T-cell (primary cell): Measurements from ENCODE around the gene TACR1. TPM values are rescaled to one million over a fixed set of nuclear protein-coding genes. Genes with fewer than 3 reads are reported as not detected.
"Not testable (repeated sequence)": the region's sequence is repeated elsewhere in the genome, so short reads cannot be mapped to it uniquely, and the experiment has no call there.

Experiments
- ATAC-seq, 4 experiments: fragments of 200-7000 bp in 3 of 4; fragments of 150-1000 bp in 1 of 4; cut with Tn5 transposase; replicated peaks in 1 of 4; 1 replicate in 3 of 4; 2 replicates in 1 of 4; pipeline ENCODE4 v1.10.0; 2021; ENCODE audit warnings: moderate library complexity in 3 of 4, mild to moderate bottlenecking in 2 of 4, moderate number of reproducible peaks in 1 of 4
- CTCF ChIA-PET, 2 donors: fragments of 300-600 bp; sonication (Branson Sonifier 250); formaldehyde crosslinking; loops; one replicate each; lab custom pipeline; 2022; ENCODE audit warnings: antibody characterized with exemption in 2 of 2; lab: Charles Lee
- POLR2A ChIA-PET, 2 donors: fragments of 300-600 bp; sonication (Branson Sonifier 250); formaldehyde crosslinking; loops; one replicate each; lab custom pipeline; 2022; ENCODE audit warnings: antibody characterized with exemption in 2 of 2; lab: Charles Lee
- DNase-seq, 35 experiments: peaks; one replicate each; pipeline versions ENCODE4 v3.0.0 to v3.0.0-alpha.2; 2013 to 2023
- H3K27ac ChIP-seq: one replicate; pipeline ENCODE4 v1.5.1; 2013; ENCODE audit warnings: low read length
- H3K27me3 ChIP-seq, 2 experiments: replicated peaks in 1 of 2; 1 replicate in 1 of 2; 2 replicates in 1 of 2; pipeline versions ENCODE4 v1.6.1 to v1.7.0; 2013; ENCODE audit warnings: low read length in 1 of 2, mixed read lengths in 1 of 2; ENCODE audit not compliant: control insufficient read depth in 2 of 2, insufficient read depth in 2 of 2; ENCODE audit errors: extremely low read depth in 1 of 2
- H3K36me3 ChIP-seq, 2 donors: 1 replicate in 1 of 2; 2 replicates in 1 of 2; pipeline versions ENCODE4 v1.6.1 to v1.7.0; 2013; ENCODE audit warnings: low read length in 1 of 2; ENCODE audit not compliant: control insufficient read depth in 2 of 2, insufficient read depth in 1 of 2; ENCODE audit errors: extremely low read depth in 1 of 2
- H3K4me1 ChIP-seq, 2 experiments: 1 replicate in 1 of 2; 2 replicates in 1 of 2; pipeline versions ENCODE4 v1.6.1 to v1.7.0; 2013; ENCODE audit warnings: low read length in 2 of 2, mixed read lengths in 1 of 2; ENCODE audit not compliant: insufficient read depth in 2 of 2, control insufficient read depth in 1 of 2; ENCODE audit errors: extremely low read depth in 1 of 2
- H3K4me3 ChIP-seq, 2 donors: 1 replicate in 1 of 2; 2 replicates in 1 of 2; pipeline versions ENCODE4 v1.5.1 to v1.7.0; 2013; ENCODE audit warnings: mild to moderate bottlenecking in 2 of 2, low read length in 1 of 2, moderate library complexity in 1 of 2; ENCODE audit not compliant: control insufficient read depth in 1 of 2; ENCODE audit errors: extremely low read depth in 1 of 2
- H3K9me3 ChIP-seq: 2 replicates; pipeline ENCODE4 v1.7.0; 2013
- H3K27ac Mint-ChIP-seq, 2 donors: one replicate each; pipeline ENCODE4 v1.8.0; 2020 to 2021; ENCODE audit warnings: mild to moderate bottlenecking in 2 of 2, mixed read lengths in 2 of 2
- H3K27me3 Mint-ChIP-seq, 2 donors: one replicate each; pipeline ENCODE4 v1.8.0; 2021 to 2022; ENCODE audit warnings: mixed read lengths in 2 of 2
- H3K36me3 Mint-ChIP-seq: one replicate; pipeline ENCODE4 v1.8.0; 2021; ENCODE audit warnings: mixed read lengths
- H3K4me1 Mint-ChIP-seq, 3 donors: one replicate each; pipeline ENCODE4 v1.8.0; 2020 to 2022; ENCODE audit warnings: mixed read lengths in 3 of 3, mild to moderate bottlenecking in 1 of 3
- H3K4me3 Mint-ChIP-seq, 3 donors: one replicate each; pipeline ENCODE4 v1.8.0; 2020 to 2022; ENCODE audit warnings: mild to moderate bottlenecking in 3 of 3, mixed read lengths in 3 of 3, moderate library complexity in 3 of 3
- H3K9me3 Mint-ChIP-seq, 3 donors: one replicate each; pipeline ENCODE4 v1.8.0; 2020 to 2022; ENCODE audit warnings: mixed read lengths in 3 of 3
- WGBS: methylation state at CpG from one replicate; pipeline ENCODE4 v1.1.5; 2013; ENCODE audit warnings: missing lambda C conversion rate; ENCODE audit not compliant: insufficient coverage; 5-methylcytosine and 5-hydroxymethylcytosine counted together
- total RNA-seq, 35 experiments: library from RNA in 6 of 35; stranded (reverse) in 6 of 35; fragments of 120-200 nt in 1 of 35; gene quantifications; one replicate each; pipeline versions ENCODE4 v1.2.1 to v1.2.4 and lab custom pipeline; 2013 to 2026

The TACR1 gene
- total RNA-seq, 5 donors from 2014 or later (not counting 1 experiment from before 2014, with no cell fraction given) = not detected

DNA sequence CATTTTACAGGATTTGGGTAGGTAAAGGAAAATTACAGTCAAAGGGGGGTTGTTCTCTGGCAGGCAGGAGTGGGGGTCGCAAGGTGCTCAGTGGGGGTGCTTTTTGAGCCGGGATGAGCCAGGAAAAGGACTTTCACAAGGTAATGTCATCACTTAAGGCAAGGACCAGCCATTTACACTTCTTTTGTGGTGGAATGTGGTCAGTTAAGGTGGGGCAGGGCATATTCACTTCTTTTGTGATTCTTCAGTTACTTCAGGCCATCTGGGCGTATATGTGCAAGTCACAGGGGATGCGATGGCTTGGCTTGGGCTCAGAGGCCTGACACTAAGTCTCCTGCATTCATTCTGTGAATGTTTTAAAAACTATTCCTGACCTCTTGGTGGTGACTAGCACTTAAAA, 19.9 kb upstream of the TACR1 start:
- H3K36me3 Mint-ChIP-seq, H3K27ac Mint-ChIP-seq, ATAC-seq, H3K9me3 Mint-ChIP-seq, H3K9me3 ChIP-seq, H3K27me3 ChIP-seq, H3K27ac ChIP-seq, POLR2A ChIA-PET, DNase-seq, CTCF ChIA-PET, H3K4me1 ChIP-seq, H3K4me3 Mint-ChIP-seq, H3K4me1 Mint-ChIP-seq, H3K4me3 ChIP-seq, H3K36me3 ChIP-seq: not testable (repeated sequence)
- H3K27me3 Mint-ChIP-seq = peaks cover 17 to 18% of the 10 kb centered on the region in 2 donors
- 100% methylated on average over 1 of the region's 4 CpGs for WGBS

DNA sequence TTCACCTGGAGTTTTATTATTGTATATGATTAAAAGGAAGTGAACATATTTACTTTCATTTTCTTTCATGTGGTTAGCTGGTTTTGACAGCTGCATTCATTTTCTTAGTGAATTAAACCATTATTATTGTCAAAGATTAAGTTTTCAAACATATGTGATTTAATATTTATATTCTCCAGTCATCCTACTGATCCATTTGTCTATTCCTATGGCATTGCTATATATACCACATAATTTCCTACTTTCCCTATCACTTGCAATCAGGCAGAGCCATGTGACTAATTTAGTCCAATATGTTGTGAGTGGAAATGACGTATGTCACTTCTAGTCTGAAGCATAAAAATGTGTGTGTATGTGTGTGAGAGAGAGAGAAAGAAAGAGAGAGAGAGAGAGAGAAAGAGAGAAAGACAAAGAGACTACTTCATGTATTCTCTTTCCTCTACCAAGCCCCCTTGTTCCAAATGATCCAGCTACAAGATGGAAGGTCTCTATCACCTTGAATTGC, 12.0 kb upstream of the TACR1 start:
- Histone ChIP-seq H3K36me3 (no peaks in the 10 kb centered on the region), H3K27ac (no peak overlapping the region), H3K27me3 (peaks cover 0 to 3% of the 10 kb centered on the region in 2 experiments), H3K4me1 (peaks cover 0 to 5% of the 10 kb centered on the region in 2 experiments), H3K4me3 (no peak overlapping the region), H3K9me3 (no peaks in the 10 kb centered on the region)
- Mint-ChIP-seq H3K9me3 (peaks cover 0 to 5% (median 4%) of the 10 kb centered on the region in 3 donors), H3K27me3 (peaks cover 16 to 23% of the 10 kb centered on the region in 2 donors), H3K4me3 (peak overlapping the region in 1 of 3 donors; percentile 1), H3K36me3 (no peaks in the 10 kb centered on the region), H3K4me1 (peaks cover 10 to 12% (median 10%) of the 10 kb centered on the region in 3 donors), H3K27ac (no peak overlapping the region)
- ATAC-seq (peak in 1 of 4 experiments; percentile 43), DNase-seq (peak in 1 of 35 experiments; percentile 23)
- POLR2A ChIA-PET = no interaction called here
- WGBS = no CpG with 5 or more reads among the region's 1 CpG
- CTCF ChIA-PET = no interaction called here

DNA sequence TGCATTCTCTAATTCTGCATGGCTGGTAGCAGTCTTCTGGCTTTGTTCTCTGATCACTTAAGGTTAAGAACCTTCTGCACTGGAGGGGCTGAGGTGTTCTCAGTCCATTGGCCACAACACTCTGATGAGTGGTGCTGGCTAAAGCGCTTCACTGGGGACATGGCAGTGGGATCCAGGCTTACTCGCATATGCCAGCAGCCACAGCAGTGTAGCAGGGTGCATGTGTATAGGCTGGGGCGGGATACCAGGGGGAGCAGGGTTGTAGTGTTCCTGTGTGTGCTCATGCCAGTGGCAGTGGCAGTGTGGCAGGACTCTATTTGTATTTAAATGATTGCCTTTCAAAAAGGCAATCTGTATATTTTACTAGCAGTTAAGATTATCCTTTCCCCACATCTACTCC, 11.1 kb upstream of the TACR1 start:
- Mint-ChIP-seq H3K36me3 (no peaks in the 10 kb centered on the region), H3K27ac (no peak overlapping the region), H3K4me3 (no peak overlapping the region), H3K9me3 (peaks cover 0 to 5% (median 4%) of the 10 kb centered on the region in 3 donors), H3K27me3 (peaks cover 24 to 28% of the 10 kb centered on the region in 2 donors), H3K4me1 (peaks cover 10 to 12% (median 10%) of the 10 kb centered on the region in 3 donors)
- DNase-seq (no peak), ATAC-seq (no peak)
- Histone ChIP-seq H3K27me3 (peaks cover 0 to 3% of the 10 kb centered on the region in 2 experiments), H3K4me1 (peaks cover 0 to 5% of the 10 kb centered on the region in 2 experiments), H3K27ac (no peak overlapping the region), H3K36me3 (no peaks in the 10 kb centered on the region), H3K4me3 (no peak overlapping the region), H3K9me3 (no peaks in the 10 kb centered on the region)
- WGBS = 100% methylated on average over 2 of the region's 3 CpGs
- POLR2A ChIA-PET = no interaction called here
- CTCF ChIA-PET = no interaction called here

DNA sequence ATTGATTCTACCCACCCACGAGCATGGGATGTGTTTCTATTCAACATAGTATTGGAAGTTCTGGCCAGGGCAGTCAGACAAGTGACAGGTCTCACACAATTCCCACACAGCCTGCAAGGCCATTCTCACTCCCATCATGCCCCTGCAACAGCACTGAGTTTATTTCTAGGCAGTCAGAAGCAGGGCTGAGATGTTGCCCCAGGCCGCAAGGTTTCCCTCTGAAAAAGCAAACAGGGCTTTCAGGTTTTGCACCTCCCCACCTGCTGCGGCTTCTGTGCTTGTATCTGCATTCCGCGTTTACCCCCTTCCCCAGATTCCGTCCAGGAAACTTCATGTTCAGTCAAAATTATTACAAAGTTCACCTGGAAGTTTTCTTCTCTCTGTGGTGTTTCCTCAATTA, 9.4 kb upstream of the TACR1 start:
- H3K27me3 Mint-ChIP-seq = peaks cover 34 to 36% of the 10 kb centered on the region in 2 donors

DNA sequence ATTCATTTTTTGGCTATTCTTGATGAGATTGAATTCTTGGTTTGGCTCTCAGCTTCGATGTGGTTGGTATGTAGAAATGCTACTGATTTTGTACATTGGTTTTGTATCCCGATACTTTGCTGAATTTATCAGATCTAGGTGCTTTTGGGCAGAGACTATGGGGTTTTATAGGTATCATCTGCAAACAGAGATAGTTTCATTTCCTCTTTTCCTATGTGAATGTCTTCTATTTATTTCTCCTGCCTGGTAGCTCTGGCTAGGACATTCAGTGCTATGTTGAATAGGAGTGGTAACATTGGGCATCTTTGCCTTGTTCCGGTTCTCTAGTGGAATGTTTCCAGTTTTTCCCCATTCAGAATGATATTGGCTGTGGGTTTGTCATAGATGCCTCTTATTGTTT, 5.5 kb upstream of the TACR1 start:
- Histone ChIP-seq H3K27me3 (peaks cover 5 to 16% of the 10 kb centered on the region in 2 experiments), H3K27ac (no peak overlapping the region), H3K4me3 (no peak overlapping the region), H3K4me1 (peaks cover 2 to 10% of the 10 kb centered on the region in 2 experiments), H3K9me3 (no peaks in the 10 kb centered on the region), H3K36me3 (no peaks in the 10 kb centered on the region)
- ATAC-seq (no peak), DNase-seq (no peak)
- Mint-ChIP-seq H3K36me3 (no peaks in the 10 kb centered on the region), H3K27me3 (peaks cover 44 to 56% of the 10 kb centered on the region in 2 donors), H3K4me3 (no peak overlapping the region), H3K4me1 (peaks cover 0 to 8% (median 4%) of the 10 kb centered on the region in 3 donors), H3K27ac (no peak overlapping the region), H3K9me3 (peaks cover 0 to 2% (median 0%) of the 10 kb centered on the region in 3 donors)
- POLR2A ChIA-PET = no interaction called here
- CTCF ChIA-PET = no interaction called here
- 40% methylated on average over 1 of the region's 3 CpGs for WGBS

More for the DNA sequence above, 9.4 kb upstream of the TACR1 start:
- Mint-ChIP-seq H3K9me3 (peaks cover 0 to 5% (median 4%) of the 10 kb centered on the region in 3 donors), H3K4me1 (peaks cover 10 to 12% (median 10%) of the 10 kb centered on the region in 3 donors), H3K36me3 (no peaks in the 10 kb centered on the region), H3K4me3 (no peak overlapping the region), H3K27ac (no peak overlapping the region)
- Histone ChIP-seq H3K36me3 (no peaks in the 10 kb centered on the region), H3K27ac (no peak overlapping the region), H3K4me3 (no peak overlapping the region), H3K4me1 (peaks cover 0 to 5% of the 10 kb centered on the region in 2 experiments), H3K27me3 (peaks cover 0 to 3% of the 10 kb centered on the region in 2 experiments), H3K9me3 (no peaks in the 10 kb centered on the region)
- POLR2A ChIA-PET = no interaction called here
- no peak for DNase-seq
- 95% methylated on average over 5 of the region's 6 CpGs for WGBS
- CTCF ChIA-PET = no interaction called here
- no peak for ATAC-seq

DNA sequence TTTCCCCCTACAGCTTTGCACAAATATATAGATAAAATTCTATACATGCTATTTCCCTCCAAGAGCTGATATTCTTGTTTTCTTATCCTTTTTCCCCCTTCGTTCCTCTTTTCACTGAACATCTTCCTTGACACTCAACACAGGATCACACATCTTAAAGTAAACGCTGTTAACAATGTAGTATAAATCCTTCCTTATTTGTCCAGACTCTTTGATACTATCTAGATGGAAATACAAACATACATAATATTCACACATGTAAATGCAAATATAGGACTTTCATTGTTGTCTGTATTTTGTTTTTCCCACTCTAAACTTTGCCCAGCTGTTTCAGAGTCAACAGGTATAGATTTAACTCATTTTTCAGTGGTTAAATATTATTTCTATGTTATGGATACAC, 3.0 kb upstream of the TACR1 start:
- ChIA-PET CTCF (no interaction called here), POLR2A (no interaction called here)
- Mint-ChIP-seq H3K27me3 (peaks cover 58 to 65% of the 10 kb centered on the region in 2 donors), H3K27ac (no peak overlapping the region), H3K9me3 (no peaks in the 10 kb centered on the region), H3K36me3 (no peaks in the 10 kb centered on the region), H3K4me1 (peaks cover 0 to 20% (median 10%) of the 10 kb centered on the region in 3 donors), H3K4me3 (no peak overlapping the region)
- ATAC-seq (no peak), DNase-seq (no peak)
- Histone ChIP-seq H3K4me1 (peaks cover 2 to 19% of the 10 kb centered on the region in 2 experiments), H3K36me3 (no peaks in the 10 kb centered on the region), H3K4me3 (no peak overlapping the region), H3K9me3 (no peaks in the 10 kb centered on the region), H3K27ac (no peak overlapping the region), H3K27me3 (peaks cover 11 to 33% of the 10 kb centered on the region in 2 experiments)
- no CpG with 5 or more reads among the region's 2 CpGs for WGBS
